Erythroblast (primary cell): ENCODE results near the gene PRMT7.

Experiments used
- GATA1 ChIP-seq: IDR thresholded peaks from 2 replicates; pipeline ENCODE4 v1.6.1; 2011; ENCODE audit warnings: low read depth, mild to moderate bottlenecking, control low read depth, low read length, moderate library complexity
- POLR2A ChIP-seq: IDR thresholded peaks from 2 replicates; pipeline ENCODE4 v1.6.1; 2011; ENCODE audit warnings: mild to moderate bottlenecking, low read length

DNA sequence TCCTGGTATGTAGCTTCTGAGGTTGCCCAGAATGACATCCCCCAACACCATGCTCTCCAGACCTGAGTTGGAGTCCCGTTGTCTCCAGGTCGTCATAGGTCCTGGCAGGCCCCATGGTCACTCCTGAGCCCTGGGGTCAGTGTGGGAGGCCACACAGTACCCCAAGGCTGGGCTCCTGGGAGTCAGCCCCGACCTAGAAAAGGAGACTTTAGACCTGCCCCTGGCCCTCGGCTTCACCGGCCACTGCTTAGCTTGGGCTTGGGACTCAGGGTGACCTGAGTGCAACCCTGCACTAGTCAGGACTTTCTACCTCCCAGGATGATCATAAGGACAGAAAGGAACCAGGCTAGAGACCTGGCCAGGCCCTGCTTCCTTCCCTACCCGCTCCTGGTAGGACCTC lies 65.8 kb downstream of the PRMT7 start:
- no peak for TF ChIP-seq POLR2A
- TF ChIP-seq GATA1, result no peak
